Measurements from ENCODE around the gene OR51D1.

- TF ChIP-seq POLR2A (IDR thresholded peaks at IDR 0.05; ENCODE audit: low read depth, low read length) (no peak), POLR2AphosphoS5 (IDR thresholded peaks at IDR 0.05; ENCODE audit: low read depth, low read length) (no peak)
Measured at GRCh38 chr11:4654635-4655369, 17.5 kb downstream of the OR51D1 start.
